ENCODE results near the gene TIMD4.
"Not testable (repeated sequence)": the region's sequence is repeated elsewhere in the genome, so short reads cannot be mapped to it uniquely, and the experiment has no call there.

The TIMD4 gene
- long read RNA-seq, donor 1, result 0 reads
- long read RNA-seq, donor 2, result 0 reads
- long read RNA-seq, donor 3, result 0 reads
- long read RNA-seq, donor 4, result 0 reads
- long read RNA-seq, donor 5, result 0 reads
- long read RNA-seq, donor 6, result 0 reads
- long read RNA-seq, donor 7, result 0 reads
- long read RNA-seq, donor 8, result 0 reads

GRCh38 chr5:156963125-156963524, at the start of gene TIMD4:
TIMD4 (minus strand) TSS chr5:156963226; CDS start chr5:156963198, 28 bp downstream.
- DNase-seq, result no peak

GRCh38 chr5:157006262-157006661, 43.2 kb upstream of the TIMD4 start:
- no peak for DNase-seq

- no peak for DNase-seq
Observed at GRCh38 chr5:157004893-157005551, 42.0 kb upstream of the TIMD4 start.

- DNase-seq, result no peak
Observed at GRCh38 chr5:156991714-156992113, 28.7 kb upstream of the TIMD4 start.

GRCh38 chr5:156984064-156984463, 21.0 kb upstream of the TIMD4 start:
- DNase-seq, result no peak

GRCh38 chr5:156981481-156981880, 18.5 kb upstream of the TIMD4 start:
- no peak for DNase-seq

GRCh38 chr5:156974328-156974727, 11.3 kb upstream of the TIMD4 start:
- no peak for DNase-seq

GRCh38 chr5:156971848-156972525, 9.0 kb upstream of the TIMD4 start:
- DNase-seq, result no peak

- no peak for DNase-seq
Observed at GRCh38 chr5:156971415-156971814, 8.4 kb upstream of the TIMD4 start.

GRCh38 chr5:156967386-156967785, 4.4 kb upstream of the TIMD4 start:
- not testable (repeated sequence) for DNase-seq

- DNase-seq, result no peak
Observed at GRCh38 chr5:156956321-156956720, 6.7 kb downstream of the TIMD4 start.

- no peak for DNase-seq
Observed at GRCh38 chr5:156951359-156951758, 11.7 kb downstream of the TIMD4 start.

GRCh38 chr5:156950716-156951115, 12.3 kb downstream of the TIMD4 start:
- no peak for DNase-seq

- DNase-seq, result no peak
Observed at GRCh38 chr5:156949424-156949823, 13.6 kb downstream of the TIMD4 start.

- no peak for DNase-seq
Observed at GRCh38 chr5:156947925-156948324, 15.1 kb downstream of the TIMD4 start.

- DNase-seq, result no peak
Observed at GRCh38 chr5:156942064-156942463, 21.0 kb downstream of the TIMD4 start.

- not testable (repeated sequence) for DNase-seq
Observed at GRCh38 chr5:156940462-156940861, 22.6 kb downstream of the TIMD4 start.

- DNase-seq, result no peak
Observed at GRCh38 chr5:156936972-156937371, 26.1 kb downstream of the TIMD4 start.

GRCh38 chr5:156934450-156935211, 28.4 kb downstream of the TIMD4 start:
- no peak for DNase-seq

- DNase-seq, result no peak
Observed at GRCh38 chr5:156929366-156929948, 33.6 kb downstream of the TIMD4 start.

- no peak for DNase-seq
Observed at GRCh38 chr5:156927545-156927944, 35.5 kb downstream of the TIMD4 start.

GRCh38 chr5:156925767-156926166, 37.3 kb downstream of the TIMD4 start:
- not testable (repeated sequence) for DNase-seq
